ENCODE measurements around the gene SLC9A8. TPM values are rescaled to one million over a fixed set of nuclear protein-coding genes. Genes with fewer than 3 reads are reported as not detected.

Gene SLC9A8
- total and polyA plus RNA-seq, 8 donors = 2.3 to 21.0 (median 11.9) TPM

DNA sequence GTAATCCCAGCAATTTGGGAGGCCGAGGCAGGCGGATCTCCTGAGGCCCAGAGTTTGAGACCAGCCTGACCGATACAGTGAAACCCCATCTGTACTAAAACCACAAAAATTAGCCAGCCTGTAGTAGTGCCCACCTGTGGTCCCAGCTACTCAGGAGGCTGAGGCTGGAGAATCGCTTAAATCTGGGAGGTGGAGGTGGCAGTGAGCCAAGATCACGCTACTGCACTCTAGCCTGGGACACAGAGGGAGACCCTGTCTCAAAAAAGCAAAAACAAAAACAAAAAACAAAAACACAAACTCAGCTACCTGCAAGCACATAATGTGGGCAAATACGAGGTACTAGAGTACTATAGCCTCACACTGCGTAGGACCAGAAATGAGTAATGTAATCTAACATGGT lies 106.4 kb downstream of the SLC9A8 start:
- no peak for TF ChIP-seq CTCF (IDR thresholded peaks at IDR 0.05)
- no peak for TF ChIP-seq POLR2AphosphoS5 (IDR thresholded peaks at IDR 0.05)
- TF ChIP-seq POLR2A (IDR thresholded peaks at IDR 0.05) = no peak
- no peak for TF ChIP-seq EP300 (IDR thresholded peaks at IDR 0.05)
- Histone ChIP-seq H3K27me3 (no peaks in the 10 kb centered on the region), H3K36me3 (no peaks in the 10 kb centered on the region), H3K4me1 (peaks cover 8 to 27% (median 19%) of the 10 kb centered on the region in 4 donors), H3K9me3 (no peaks in the 10 kb centered on the region), H3K4me3 (no peak overlapping the region), H3K27ac (no peak overlapping the region)
- intact Hi-C loops (cut with DNase I; ENCODE audit: low total_unique reads) = no loop called here
- whole genome bisulfite sequencing, 5 donors = 68 to 81% (median 71%) methylated on average over 7 of the region's 7 CpGs
- DNase-seq = no peak

GRCh38 chr20:49919461-49919860 lies 106.8 kb downstream of the SLC9A8 start:
- intact Hi-C loops (cut with DNase I; ENCODE audit: low total_unique reads) = no loop called here
- Histone ChIP-seq H3K9me3 (no peaks in the 10 kb centered on the region), H3K27ac (no peak overlapping the region), H3K4me1 (peaks cover 3 to 23% (median 15%) of the 10 kb centered on the region in 4 donors), H3K27me3 (no peaks in the 10 kb centered on the region), H3K36me3 (no peaks in the 10 kb centered on the region), H3K4me3 (no peak overlapping the region)
- no peak for DNase-seq
- WGBS, 5 donors = 79 to 92% (median 87%) methylated on average over 2 of the region's 2 CpGs
- TF ChIP-seq POLR2AphosphoS5 (IDR thresholded peaks at IDR 0.05) (no peak), POLR2A (IDR thresholded peaks at IDR 0.05) (no peak), EP300 (IDR thresholded peaks at IDR 0.05) (no peak), CTCF (IDR thresholded peaks at IDR 0.05) (no peak)

GRCh38 chr20:49924247-49924646 lies 111.6 kb downstream of the SLC9A8 start:
- H3K27ac ChIP-seq = no peak overlapping the region
- H3K9me3 ChIP-seq = no peaks in the 10 kb centered on the region
- H3K4me1 ChIP-seq = peaks cover 4 to 12% (median 11%) of the 10 kb centered on the region in 4 donors
- H3K36me3 ChIP-seq = no peaks in the 10 kb centered on the region
- TF ChIP-seq POLR2AphosphoS5 (IDR thresholded peaks at IDR 0.05) = no peak
- no peak for TF ChIP-seq POLR2A (IDR thresholded peaks at IDR 0.05)
- DNase-seq = no peak
- intact Hi-C loops (cut with DNase I; ENCODE audit: low total_unique reads) = no loop called here
- H3K27me3 ChIP-seq = no peaks in the 10 kb centered on the region
- 52 to 77% (median 72%) methylated on average over 4 of the region's 4 CpGs for WGBS, 5 donors
- no peak overlapping the region for H3K4me3 ChIP-seq

- no peaks in the 10 kb centered on the region for H3K9me3 ChIP-seq
- DNase-seq = no peak
- no peaks in the 10 kb centered on the region for H3K36me3 ChIP-seq
- H3K4me1 ChIP-seq = peaks cover 4 to 14% (median 11%) of the 10 kb centered on the region in 4 donors
- H3K27me3 ChIP-seq = no peaks in the 10 kb centered on the region
- no peak overlapping the region for H3K27ac ChIP-seq
- H3K4me3 ChIP-seq = no peak overlapping the region
- intact Hi-C loops (cut with DNase I; ENCODE audit: low total_unique reads) = no loop called here
- TF ChIP-seq POLR2AphosphoS5 (IDR thresholded peaks at IDR 0.05) (no peak), POLR2A (IDR thresholded peaks at IDR 0.05) (no peak), CTCF (IDR thresholded peaks at IDR 0.05) (no peak), EP300 (IDR thresholded peaks at IDR 0.05) (no peak)
- 65 to 79% (median 73%) methylated on average over 2 of the region's 2 CpGs for WGBS, 5 donors
These were observed 113.3 kb downstream of the SLC9A8 start for GRCh38 chr20:49925901-49926454.

DNA sequence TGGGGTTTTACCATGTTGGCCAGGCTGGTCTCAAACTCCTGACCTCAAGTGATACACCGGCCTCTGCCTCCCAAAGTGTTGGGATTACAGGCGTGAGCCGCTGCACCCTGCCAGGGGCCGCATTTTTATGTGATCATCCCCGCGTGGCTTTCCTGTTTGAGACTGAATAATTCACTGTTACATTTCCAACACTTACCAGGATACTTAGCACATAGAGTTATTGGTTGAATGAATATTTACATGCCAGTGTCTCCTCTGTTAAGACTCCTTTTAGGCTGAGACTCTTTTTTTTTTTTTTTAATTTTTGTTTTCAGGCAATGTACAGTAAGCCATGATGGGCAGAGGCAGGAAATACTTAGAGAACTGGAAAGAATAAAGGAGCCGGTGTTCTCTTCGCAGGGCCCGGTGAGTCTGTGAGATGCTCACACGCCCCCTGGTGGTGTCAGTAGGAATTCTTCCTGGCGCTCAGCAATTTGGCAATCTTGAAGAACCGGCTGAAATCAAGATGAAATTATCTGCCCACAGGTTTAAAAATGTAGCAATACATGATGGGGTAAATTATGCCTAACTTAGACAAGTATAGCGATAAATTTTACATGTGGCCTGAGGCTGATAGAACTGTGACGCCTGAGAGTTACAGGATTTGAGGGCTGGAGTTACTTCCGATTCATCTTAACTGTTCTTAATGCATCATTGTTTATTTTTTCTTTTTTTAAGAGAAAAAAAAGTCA lies 115.9 kb downstream of the SLC9A8 start:
- intact Hi-C loops (cut with DNase I; ENCODE audit: low total_unique reads) = no loop called here
- peaks cover 4 to 14% (median 11%) of the 10 kb centered on the region in 4 donors for H3K4me1 ChIP-seq
- no peaks in the 10 kb centered on the region for H3K9me3 ChIP-seq
- 9 to 13% (median 11%) methylated on average over 15 of the region's 15 CpGs for WGBS, 5 donors
- H3K27me3 ChIP-seq = no peaks in the 10 kb centered on the region
- TF ChIP-seq CTCF (IDR thresholded peaks at IDR 0.05) = peak in 6 of 7 experiments; percentile 12 to 96 (median 94)
- no peak for TF ChIP-seq POLR2A (IDR thresholded peaks at IDR 0.05)
- peak in 1 of 3 donors; percentile 11 for TF ChIP-seq POLR2AphosphoS5 (IDR thresholded peaks at IDR 0.05)
- H3K36me3 ChIP-seq = no peaks in the 10 kb centered on the region
- peak; percentile 87 to 93 for DNase-seq
- H3K4me3 ChIP-seq = no peak overlapping the region
- peak overlapping the region in 3 of 5 donors; percentile 8 to 40 (median 19) for H3K27ac ChIP-seq

Measured in stomach (tissue), 9 donors.